PC-9 (cell line): ENCODE data around the gene KLHDC4.

ENCODE experiments used
- EZH2 ChIP-seq: fragments of 200-600 bp; sonication (generic); IDR thresholded peaks from 2 replicates; pipeline ENCODE4 v1.8.0; 2017; ENCODE audit warnings: antibody characterized with exemption, low read depth
- TF ChIP-seq, protein P1 (sequence below): fragments of 200-600 bp; sonication (generic); conservative IDR thresholded peaks from 2 replicates; pipeline ENCODE4 v1.6.1; 2017; ENCODE audit warnings: mixed run types, antibody characterized with exemption, mild to moderate bottlenecking, moderate library complexity

DNA sequence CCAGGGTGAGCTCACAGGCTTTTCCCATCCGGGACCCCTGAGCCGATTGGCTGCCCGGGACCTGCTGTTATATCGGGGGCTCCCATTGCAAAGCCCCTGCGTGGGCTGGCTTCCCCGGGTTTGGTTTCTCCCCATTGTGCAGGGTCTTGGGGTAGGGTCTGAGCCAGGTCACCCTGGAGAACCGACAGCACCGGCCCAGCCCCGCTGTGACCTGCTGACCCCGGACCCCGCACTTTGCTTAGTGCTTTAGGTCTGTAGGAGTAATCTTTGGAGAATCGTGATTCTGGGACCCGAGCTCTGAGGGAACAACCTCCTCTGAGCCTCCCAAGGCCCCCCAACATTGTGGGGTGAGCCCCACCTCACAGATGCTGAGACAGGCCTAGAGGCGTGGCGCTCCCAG lies 100.6 kb downstream of the KLHDC4 start:
- TF ChIP-seq EZH2: no peak
- TF ChIP-seq, protein P1, sequence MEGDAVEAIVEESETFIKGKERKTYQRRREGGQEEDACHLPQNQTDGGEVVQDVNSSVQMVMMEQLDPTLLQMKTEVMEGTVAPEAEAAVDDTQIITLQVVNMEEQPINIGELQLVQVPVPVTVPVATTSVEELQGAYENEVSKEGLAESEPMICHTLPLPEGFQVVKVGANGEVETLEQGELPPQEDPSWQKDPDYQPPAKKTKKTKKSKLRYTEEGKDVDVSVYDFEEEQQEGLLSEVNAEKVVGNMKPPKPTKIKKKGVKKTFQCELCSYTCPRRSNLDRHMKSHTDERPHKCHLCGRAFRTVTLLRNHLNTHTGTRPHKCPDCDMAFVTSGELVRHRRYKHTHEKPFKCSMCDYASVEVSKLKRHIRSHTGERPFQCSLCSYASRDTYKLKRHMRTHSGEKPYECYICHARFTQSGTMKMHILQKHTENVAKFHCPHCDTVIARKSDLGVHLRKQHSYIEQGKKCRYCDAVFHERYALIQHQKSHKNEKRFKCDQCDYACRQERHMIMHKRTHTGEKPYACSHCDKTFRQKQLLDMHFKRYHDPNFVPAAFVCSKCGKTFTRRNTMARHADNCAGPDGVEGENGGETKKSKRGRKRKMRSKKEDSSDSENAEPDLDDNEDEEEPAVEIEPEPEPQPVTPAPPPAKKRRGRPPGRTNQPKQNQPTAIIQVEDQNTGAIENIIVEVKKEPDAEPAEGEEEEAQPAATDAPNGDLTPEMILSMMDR: no peak
